Fibroblast of the conjunctiva (primary cell): ENCODE data around the gene CFAP157.

Source experiments
- DNase-seq: peaks from one replicate; pipeline ENCODE4 v3.0.0-alpha.2; 2010; ENCODE audit warnings: low read depth

CFAP157 gene

DNA sequence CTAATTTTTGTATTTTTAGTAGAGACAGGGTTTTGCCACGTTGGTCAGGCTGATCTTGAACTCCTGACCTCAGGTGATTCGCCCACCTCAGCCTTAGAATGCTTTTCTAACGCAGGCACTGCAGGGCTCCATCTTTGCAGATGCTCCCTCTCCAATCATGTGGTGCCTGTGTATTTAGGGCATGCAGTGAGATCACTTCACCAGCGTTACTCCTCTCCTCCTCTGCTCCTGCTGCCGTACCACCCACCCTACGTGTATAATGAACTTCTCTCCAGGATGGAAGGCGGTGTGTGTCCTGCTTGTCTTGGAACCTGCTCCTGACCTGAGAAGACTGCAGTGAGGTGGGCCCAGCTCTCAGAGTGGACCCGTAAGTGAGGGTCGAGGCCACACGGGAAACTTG lies 13.6 kb upstream of the CFAP157 start:
- DNase-seq, result no peak

DNA sequence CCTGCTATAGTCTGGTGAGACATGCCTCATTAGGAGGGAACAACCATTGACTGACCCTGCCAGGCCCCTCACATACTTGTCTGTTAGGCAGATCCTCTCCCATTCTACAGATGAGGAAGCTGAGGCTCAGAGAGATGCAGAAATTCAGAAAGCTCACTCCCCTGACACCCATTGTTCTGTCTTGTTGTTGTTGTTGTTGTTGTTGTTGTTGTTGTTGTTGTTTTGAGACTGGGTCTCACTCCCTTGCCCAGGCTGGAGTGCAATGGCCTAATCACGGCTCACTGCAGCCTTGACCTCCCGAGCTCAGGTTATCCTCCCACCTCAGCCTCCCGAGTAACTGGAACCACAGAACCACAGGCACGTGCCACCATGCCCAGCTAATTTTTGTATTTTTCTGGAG lies 13.1 kb upstream of the CFAP157 start:
- no peak for DNase-seq

DNA sequence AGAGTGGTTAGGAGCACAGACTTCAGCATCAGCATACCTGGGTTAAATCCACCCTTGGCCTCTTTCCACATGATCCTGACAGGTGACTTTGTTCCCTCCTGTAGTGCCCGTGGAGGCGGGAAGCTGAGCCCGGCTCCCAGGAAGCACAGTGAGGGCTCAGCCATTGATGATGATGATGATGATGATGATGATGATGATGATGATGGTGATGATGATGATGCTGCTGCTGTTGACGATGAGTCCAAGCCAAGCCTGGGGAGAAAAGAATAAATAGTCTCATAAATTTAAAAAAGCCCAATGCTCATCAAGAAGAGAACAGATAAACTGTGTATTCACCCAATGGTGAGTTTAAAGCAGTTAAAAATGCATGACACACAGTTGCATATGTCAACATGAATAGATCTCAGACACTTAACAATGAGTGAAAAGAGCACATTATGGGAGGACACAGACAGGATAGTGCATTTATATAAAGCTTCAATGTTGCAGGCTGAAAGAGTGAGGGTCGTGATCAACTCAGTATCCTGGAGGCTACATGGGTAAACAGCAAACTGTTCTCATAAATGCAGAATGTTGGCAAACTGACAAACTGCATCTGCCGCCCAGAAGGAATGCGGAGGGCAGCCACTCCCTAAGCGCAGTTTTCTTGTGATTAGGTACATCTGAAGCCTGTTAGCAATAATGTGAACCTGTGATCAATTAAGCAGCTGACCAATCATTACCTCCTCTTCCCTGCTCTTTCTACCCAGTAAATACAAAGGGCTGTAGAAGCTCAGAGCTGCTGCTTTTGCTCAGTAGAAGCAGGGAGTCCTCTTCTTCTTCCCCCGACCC lies 11.7 kb upstream of the CFAP157 start:
- peak; percentile 48 for DNase-seq

DNA sequence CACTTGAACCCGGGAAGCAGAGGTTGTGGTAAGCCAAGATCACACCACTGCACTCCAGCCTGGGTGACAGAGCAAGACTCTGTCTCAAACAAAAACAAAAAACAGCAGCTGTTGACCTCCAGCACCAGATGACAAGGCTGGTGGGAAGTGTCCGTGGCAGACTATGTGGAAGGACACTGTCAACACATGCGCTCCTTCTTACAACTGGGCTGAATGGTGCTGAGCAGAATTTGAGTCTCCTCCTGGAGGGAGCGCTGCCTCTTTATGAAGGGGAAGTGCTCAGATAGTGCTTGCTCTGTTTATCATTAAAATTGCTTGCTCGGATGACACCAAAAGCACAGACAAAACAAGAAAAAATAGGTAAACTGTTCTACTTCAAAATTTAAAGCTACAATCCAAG lies 9.2 kb upstream of the CFAP157 start:
- DNase-seq, result no peak

DNA sequence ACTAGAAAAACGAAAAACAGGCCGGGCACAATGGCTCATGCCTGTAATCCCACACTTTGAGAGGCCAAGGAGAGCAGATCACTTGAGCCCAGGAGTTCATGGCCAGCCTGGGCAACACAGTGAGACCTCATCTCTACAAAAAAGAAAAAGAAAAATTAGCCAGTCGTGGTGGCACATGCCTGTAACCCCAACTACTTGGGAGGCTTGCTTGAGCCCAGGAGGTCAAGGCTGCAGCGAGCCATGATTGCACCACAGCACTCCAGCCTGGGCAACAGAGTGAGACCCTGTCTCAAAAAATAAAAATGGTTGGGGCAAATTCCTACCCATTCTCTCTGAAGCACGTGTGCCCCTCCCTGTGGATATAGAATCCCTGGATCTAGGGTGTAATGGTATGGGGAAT lies 8.4 kb upstream of the CFAP157 start:
- no peak for DNase-seq

DNA sequence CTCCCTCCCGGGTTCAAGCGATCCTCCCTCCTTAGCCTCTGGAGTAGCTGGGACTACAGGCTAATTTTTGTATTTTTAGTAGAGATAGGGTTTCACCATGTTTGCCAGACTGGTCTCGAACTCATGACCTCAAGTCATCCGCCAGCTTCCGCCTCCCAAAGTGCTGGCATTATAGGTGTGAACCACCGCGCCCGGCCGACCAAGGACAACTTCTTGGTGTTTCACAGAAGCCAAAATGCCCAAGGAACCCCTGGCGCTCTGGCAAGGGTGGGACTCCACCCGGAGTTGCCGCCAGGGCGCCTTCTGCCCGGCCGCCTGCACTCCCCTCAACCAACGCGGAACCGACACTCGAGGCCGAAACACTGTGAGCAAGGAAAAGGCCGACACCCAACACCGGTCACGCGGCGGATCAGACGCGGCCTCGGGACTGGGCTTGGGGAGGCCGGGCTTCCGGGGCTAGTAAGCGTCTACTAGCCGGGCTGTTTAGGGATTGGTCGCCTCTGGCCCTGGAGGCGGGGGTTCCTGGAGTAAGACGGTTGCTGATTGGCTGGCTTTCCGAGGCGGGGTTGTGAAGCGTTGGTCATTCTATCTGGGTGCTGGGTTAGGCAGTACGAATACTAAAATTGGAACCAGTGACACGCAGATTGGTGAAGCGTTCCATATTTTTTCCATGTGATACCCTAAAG lies 7.7 kb upstream of the CFAP157 start:
- peak; percentile 97 for DNase-seq

DNA sequence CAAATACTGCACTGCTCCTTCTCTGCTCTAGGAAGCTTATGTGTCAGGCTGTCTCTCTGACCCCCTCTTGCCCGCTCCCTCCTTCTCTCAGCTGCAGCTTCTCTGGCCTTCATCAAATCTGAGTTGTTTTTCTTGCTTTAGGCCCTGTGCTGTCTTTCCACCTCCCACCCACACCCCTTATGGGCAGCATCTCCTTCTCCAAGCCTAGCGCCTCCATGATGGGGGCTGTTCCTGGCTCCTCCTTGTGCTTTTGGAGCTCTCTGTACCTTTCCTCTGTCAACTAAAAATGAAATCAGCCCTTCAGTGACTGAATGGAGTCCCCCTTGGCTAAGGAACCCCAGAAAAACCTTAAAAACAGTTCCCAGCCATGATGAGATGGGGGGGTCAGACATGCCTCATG lies 6.6 kb upstream of the CFAP157 start:
- no peak for DNase-seq

DNA sequence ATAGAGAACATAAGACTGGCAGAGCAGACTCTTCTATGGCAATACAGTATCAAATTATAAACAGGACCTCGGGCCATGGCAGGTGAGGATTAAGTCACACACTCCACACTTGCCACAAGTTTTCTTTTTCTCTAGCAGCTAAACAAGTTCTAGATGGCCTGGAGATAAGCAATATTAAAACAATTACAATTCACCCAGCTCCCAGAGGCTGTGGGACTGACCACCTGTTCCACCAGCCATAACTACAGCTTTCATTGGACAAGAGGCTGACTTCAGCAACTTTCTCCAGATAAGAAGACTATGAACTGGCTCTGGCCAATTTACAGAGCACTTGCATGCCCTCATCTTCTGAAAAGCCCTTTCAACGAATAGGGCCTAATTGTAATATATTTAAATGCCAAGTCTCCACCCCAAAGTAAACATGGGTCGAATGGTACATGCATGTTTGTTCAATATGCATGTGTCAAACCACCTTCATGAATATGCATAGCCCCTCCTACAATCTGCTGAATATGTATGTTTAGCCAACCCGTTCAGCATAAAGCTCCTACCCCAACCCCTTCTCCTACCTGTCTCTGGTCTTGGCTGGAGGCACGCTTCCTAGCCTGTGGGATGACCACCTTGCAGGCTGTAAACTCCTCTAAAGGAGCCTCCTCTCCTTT lies 6.1 kb upstream of the CFAP157 start:
- DNase-seq, result no peak

DNA sequence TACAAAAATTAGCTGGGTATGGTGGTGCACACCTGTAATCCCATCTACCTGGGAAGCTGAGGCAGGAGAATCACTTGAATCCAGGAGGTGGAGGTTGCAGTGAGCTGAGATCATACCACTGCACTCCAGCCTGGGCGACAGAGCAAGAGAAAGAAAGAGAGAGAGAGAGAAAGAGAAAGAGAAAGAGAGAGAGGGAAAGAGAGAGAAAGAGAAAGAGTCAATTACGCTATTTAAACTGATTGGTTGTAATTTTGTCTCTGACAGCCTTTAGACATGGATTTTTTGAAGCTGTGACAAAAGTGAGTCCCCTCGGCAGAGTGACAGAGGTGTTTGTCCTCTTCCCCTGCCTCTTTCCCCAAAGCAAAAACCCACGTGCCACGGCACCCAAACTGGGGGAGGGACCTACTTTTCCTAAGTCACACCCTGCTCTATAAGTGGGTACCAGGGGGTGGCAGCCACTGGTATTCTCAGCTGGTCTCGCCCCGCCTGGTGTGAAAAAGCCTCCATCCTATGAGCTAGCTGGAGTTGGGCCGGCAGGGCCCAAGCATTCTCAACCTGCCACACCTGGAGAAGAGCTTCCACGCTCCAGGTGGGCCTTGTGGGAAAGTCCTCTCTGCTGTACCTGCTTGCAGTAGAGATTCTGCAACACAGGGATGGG lies 3.4 kb upstream of the CFAP157 start:
- DNase-seq, result no peak

DNA sequence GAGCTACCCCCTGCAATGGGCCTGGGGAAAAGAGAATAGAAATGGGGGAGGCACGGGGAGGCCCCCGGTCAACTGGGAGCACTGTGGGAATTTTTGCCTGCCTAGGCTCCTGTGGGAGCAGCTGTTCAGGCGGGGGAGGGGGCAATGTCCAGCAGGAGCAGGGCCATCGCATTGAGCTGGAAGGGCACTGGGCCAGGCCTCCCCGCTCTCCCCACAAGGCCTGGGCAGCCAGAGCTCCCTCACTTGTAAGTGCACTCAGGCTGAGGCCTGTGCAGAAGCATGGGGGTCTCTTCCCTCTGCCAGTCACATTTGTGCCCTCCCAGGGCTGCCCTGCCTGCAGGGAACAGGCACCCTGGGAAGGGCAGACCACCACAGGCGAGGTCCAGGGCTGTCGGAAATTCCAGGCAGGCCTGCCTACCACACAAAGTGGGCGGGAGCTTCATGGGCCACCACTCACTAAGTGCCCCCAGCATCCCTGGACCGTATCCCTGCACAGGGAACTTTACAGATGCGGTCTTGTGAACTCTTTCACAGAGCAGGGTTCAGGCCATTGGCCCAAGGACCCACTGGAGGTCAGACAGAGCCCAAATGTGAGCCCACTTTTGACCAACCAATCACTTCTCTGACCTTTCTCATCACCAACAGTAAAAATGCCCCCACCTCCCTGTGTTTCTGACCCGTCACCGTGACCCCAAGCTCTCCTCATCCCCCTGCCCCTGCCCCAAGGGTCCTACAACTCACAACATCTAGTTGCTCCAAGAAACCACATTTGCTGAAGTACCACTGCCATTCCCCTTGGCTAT lies 1.0 kb upstream of the CFAP157 start:
- no peak for DNase-seq

DNA sequence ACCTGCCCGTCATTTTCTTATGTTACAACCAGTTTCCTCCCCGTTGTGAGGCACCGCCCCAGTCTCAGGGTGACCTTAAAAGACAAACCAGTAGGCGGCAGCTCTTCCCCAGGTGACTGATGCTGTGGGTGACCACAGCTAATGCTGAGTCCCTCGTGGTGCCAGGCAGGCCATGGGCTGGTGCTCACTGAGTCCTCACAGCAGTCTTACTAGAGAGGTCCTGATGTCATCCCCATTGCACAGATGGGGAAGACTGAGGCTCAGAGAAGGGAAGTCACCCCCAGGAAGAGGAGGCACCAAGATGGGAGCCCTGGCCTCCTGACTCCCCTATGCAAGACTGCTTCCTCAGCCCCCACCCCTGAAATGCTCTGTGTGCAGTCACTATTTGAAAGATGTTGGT lies 978 bp downstream of the CFAP157 start:
- no peak for DNase-seq

DNA sequence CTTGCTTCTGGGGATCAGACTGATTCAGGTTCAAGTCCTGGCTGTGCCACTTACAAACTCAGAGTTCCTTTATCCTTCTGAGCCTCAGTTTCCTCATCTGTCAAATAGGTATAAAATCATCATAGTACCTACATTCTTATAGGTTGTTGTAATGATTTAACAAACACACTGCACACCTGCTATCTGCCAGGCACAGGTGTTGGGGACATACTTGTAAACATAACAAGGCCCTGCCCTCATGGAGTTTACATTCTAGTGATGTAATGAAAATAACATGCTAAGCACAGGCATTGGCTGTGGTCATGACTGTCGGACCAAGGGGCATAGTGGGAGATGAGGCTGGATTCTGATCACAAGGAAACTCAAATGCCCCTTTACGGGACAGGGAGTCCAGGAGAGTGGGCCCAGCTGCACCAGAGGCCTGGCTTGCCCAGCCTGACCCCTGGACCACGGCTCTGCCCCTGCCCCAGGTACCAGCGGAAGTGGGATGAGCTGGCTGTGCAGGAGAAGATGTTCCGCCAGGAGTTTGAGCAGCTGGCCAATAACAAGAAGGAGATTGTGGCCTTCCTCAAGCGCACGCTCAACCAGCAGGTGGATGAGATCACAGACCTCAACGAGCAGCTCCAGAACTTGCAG lies 2.3 kb downstream of the CFAP157 start:
- DNase-seq, result no peak

DNA sequence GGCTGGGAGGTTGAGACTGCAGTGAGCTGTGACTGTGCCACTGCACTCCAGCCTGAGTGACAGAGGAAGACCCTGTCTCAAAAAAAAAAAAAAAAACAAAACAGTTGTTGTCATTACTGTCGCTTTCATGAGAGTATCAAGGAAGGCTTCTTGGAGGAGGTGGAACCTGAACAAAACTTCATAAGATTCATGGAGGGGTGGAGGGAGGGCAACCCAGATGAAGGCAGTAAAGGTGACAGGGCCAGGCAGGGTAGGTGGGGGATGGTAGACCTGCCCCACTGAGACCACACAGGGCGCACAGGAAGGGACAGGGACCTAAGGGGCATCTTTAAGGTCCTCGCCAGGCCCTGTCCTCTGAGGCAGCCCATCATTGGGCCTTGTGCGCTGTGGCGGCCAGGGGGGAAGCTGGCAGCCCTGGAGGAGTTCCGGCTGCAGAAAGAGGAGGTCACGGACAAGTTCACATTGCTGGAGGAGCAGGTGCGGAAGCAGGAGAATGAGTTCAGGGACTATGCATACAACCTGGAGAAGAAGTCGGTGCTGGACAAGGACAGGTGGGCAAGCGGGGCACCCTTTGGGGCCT lies 3.5 kb downstream of the CFAP157 start:
- DNase-seq, result no peak

DNA sequence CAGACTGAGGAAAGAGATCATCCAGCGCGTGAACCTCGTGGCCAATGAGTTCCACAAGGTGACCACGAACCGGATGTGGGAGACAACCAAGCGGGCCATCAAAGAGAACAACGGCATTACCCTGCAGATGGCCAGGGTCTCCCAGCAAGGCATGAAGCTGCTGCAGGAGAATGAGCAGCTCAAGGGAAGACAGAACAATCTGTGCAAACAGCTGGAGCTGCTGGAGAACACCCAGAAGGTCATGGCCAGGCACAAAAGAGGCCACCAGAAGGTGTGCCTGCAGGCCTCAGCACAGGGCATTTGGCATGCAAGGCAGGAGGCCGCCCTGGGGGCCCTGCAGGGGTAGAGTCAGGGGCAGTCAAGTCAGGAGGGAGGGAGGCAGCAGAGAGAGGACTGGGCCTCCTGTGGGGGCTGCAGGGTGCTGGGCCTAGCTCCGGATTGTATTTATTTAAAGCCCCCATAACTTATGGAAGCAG lies 4.5 kb downstream of the CFAP157 start:
- DNase-seq, result no peak

DNA sequence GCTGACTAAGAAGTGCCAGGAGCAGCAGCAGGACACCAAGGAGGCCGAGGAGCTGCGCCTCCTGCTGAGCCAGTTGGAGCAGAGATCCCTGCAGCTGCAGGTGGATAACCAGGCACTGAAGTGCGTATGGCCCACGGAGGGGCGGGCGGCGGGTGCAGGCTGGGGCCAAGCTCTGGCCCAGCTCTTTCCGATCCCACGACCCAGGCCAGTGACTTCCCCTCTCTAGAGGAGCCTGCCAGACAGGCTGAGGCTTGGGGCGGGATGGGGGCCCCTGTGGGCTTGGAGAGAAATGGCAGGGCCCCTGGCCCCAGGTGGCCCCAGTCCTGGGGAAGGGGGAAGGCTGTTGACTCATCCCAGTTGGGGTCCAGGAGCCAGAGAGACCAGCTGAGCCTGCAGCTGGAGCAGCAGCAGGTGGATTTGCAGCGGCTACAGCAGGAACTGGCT lies 5.1 kb downstream of the CFAP157 start:
- DNase-seq, result no peak

DNA sequence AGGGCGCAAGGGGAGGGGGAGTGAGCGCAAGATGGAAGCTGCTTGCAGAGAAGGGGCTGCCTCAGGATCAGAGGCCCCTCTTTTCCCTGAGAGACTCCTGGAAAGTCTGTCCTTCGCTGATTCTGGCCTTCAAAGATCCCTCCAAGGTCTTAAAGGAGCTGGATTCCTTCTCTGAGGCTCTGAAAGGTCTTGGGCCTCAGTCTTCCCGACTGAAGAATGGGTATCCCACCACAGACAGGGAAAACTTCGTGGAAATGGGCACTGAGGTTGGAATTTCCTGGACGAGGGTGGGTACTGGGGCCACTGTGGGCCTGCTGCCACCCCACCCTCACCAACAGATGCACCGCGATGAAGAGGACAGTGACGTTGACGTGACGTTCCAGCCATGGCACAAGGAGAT lies 5.6 kb downstream of the CFAP157 start:
- no peak for DNase-seq

DNA sequence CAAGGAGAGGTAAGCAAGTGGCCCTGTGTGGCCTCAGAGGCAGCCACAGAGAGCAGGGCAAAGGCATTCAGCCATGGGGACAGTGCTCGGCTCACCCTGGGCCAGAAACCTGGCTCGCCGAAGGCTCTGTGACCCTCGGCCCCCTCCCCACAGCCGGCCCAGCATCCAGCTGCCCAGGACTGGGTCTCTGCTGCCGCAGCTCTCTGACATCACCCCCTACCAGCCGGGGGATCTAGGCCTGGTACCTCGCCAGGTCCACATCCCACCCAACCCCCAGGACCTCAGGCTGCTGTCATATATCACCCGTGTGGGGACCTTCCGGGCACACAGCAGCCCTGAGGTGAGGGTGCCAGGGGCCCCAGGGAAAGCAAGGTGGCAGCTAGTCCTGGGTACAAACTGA lies 6.1 kb downstream of the CFAP157 start:
- DNase-seq, result no peak

DNA sequence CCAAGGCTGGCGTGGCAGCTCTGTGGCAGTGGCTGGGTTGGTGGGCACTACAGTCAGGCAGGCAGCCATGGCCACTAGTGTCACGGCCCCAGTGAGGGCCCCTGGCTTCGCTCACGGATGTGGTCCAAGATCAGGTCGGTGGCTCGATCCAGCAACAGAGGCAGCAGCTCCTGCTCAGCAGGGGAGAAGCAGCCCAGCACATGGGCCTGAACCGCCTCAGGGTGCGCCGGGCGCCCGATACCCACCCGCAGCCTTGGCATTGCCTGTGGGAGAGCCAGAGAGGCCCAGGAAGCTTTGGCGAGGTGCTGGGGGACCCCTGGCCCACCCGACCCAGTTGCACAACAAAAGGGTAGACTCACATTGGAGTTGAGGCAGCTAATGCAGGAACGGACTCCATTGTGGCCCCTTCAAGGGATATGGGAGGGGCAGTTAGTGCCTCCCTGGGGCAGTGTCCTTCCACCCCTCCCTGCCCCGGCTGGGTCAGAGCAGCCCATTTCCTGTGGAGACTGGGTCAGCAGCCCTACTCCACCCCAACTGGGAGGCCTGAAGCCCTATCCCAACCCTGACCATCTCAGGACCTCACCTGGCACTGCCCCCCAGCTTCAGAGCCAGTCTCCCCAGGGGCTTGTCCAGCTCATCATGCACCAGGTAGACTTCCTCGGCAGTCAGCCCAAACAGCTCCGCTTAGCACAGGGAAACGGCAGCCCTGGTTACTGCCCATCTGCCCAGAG lies 7.4 kb downstream of the CFAP157 start:
- no peak for DNase-seq

DNA sequence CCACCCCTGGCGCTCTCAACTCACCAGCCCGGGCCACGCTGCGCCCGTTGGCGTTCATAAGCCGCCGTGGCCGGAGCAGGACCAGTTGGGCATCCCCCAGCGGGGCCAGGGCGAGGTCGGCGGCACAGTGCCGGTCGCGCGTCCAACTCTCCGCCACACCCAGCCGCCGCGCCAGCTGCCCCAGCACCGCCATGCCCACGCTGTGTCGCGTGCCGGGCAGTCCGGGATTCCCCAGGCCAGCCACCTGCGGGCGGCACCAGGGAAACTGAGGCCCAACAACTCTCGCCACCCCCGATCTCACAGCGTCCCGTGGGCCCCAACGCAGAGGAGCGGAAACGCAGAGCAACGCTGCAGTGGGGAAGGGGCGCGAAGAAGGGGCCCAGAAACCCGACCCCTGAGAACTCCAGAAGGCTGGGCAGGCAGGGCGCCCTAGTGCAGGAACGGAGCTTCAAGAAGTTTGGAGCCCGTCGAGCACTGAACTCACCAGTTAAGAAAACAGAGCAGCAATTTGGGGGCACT lies 8.2 kb downstream of the CFAP157 start:
- DNase-seq, result no peak
